HG03066 (cell line): ENCODE data around the gene PDIA3.
"Not testable (repeated sequence)": the region's sequence is repeated elsewhere in the genome, so short reads cannot be mapped to it uniquely, and the experiment has no call there.

ENCODE experiments used
- ATAC-seq: cut with Tn5 transposase; IDR thresholded peaks from one replicate; pipeline ENCODE4 v1.9.1; 2021; ENCODE audit warnings: low read depth; ENCODE audit not compliant: unreplicated experiment

PDIA3 gene

GRCh38 chr15:43746245-43746902, at the start of gene PDIA3:
TSS of gene PDIA3 (plus strand) at chr15:43746438. CDS start at chr15:43746540, 102 bp downstream.
- peak; percentile 69 for ATAC-seq

- no peak for ATAC-seq
Measured at GRCh38 chr15:43702174-43702573, 44.1 kb upstream of the PDIA3 start.

GRCh38 chr15:43702701-43703424, 43.4 kb upstream of the PDIA3 start:
- ATAC-seq: no peak

DNA sequence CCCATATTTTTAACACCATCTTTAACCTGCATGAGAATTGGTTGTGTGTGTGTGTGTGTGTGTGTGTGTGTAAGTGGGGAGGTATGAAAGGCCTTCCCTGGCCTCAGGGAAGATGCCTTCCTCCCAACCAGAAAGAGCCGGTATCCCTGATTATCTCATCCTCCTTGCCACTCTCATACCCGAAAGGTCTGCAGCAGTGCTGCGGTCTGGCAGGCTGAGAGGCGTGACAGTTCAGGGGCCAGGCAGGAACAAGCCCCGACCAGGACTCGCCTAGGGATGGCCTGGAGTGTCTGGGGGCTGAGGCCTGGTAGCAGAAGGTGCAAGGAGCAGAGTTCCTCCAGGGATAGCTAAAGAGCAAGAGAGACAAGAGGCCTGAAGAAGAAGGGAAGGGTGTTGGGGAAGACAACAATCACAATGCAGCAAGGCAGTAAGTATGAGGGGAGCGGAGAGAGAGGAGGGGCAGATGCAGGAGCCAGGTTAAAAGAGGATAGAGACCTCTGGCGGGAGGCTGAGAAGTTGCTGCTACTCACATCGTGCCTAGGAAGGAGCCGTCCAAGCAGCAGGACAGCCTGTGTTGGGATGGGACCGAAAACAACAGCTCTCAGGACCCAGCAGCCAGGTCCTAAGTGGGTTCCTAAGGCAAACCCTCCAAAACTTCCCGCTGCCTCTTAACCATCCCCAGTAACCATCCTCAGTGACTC, 35.7 kb upstream of the PDIA3 start:
- not testable (repeated sequence) for ATAC-seq

- ATAC-seq: no peak
Measured at GRCh38 chr15:43723151-43723550, 23.1 kb upstream of the PDIA3 start.

- not testable (repeated sequence) for ATAC-seq
Measured at GRCh38 chr15:43726306-43726705, 19.9 kb upstream of the PDIA3 start.

DNA sequence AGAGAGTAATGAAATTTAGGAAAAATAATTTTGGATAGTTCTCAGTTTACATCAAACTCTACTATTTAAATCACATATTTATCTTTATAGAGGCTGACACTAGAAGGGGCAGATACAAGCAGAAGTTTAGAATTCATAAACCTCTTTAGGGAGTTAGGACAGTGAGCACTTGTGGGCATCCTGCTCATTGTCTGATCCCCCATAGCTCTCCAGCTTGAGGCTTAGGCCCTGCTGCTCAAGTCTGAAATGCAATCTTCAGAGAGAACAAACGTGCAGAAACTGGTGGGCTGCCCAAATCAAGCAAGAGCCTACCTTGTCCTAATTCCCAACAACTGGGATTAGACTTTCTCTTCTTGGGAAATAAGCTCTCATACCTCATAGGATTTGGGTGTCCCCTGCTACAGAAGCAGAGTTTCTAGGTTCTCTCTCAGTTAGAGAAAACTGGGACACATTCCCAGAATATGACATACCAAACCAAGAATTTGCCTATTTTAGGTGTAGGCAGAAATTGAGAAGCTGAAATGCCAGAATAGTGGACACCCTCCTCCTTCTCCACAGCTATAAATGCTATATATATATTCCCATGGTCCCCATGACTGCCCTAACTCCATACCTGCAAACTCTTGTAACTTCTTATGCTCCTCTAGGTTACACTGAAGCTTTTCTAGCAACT, 18.0 kb upstream of the PDIA3 start:
- not testable (repeated sequence) for ATAC-seq

DNA sequence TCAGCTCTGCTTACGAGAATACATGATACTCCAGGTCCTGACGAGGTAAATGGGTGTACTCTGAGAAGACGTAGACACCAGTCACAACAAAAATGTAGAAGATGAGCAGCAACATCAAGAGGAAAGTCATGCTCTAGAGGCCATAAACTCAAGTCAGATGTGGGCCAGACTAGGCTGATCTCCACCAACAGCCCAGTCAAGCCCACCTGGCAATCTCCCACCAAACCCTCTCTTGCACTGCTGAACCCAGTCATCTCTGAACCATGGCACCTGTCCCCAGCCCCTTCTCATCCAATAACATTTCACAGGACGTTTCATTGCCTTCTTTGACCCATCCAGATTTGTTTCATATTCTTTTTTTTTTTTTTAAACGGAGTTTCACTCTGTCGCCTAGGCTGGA, 10.8 kb upstream of the PDIA3 start:
- ATAC-seq: no peak

GRCh38 chr15:43746903-43747309, 668 bp downstream of the PDIA3 start:
- ATAC-seq: peak; percentile 7

- ATAC-seq: no peak
Measured at GRCh38 chr15:43748376-43748775, 2.1 kb downstream of the PDIA3 start.

GRCh38 chr15:43749690-43750345, 3.6 kb downstream of the PDIA3 start:
- ATAC-seq: peak; percentile 36

GRCh38 chr15:43751885-43752284, 5.6 kb downstream of the PDIA3 start:
- no peak for ATAC-seq

DNA sequence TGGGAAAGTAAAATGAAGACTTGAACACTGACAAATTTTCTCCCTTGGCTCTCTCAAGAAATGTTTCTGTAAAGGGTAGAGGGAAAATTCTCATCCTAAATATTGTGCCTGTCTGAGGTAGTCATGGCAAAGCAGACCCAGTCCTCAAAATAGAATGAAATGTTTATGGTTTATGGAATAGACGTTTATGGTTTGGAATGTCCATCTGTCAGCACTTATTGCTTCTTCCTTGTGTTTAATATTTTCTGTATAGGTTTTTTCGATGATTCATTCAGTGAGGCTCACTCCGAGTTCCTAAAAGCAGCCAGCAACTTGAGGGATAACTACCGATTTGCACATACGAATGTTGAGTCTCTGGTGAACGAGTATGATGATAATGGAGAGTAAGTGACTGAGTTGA, 16.6 kb downstream of the PDIA3 start:
- ATAC-seq: no peak

DNA sequence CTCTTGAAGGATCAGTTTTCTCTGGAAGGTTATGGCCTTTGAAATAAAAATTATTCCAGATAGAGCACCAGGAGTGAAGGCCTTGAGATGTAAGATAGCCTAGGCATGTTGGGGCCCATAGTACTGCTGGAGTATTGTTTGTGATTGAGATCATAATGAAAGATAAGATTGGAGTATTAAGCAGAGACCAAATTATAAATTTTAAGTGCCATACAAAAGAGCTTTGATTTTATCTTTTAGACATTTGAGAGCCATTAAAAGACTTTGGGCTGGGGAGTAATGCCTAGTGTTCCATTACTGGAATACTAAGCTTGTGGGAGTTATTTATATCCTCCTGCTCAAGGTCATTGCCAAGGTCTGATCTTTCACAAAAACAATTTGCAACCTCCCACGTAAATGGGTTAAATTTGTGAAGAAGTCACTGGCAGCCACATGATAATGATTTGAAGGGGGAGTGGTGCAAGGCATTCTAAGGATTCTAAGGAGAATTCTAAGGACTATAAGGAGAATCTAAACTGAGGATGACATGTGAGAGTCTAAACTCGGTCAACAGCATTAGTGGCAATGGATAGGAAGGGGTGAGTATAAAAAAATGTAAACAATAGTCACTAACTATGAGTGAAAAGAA, 17.7 kb downstream of the PDIA3 start:
- ATAC-seq: no peak

- ATAC-seq: no peak
Measured at GRCh38 chr15:43769584-43770228, 23.5 kb downstream of the PDIA3 start.

GRCh38 chr15:43771816-43772215, 25.6 kb downstream of the PDIA3 start:
- ATAC-seq: no peak

DNA sequence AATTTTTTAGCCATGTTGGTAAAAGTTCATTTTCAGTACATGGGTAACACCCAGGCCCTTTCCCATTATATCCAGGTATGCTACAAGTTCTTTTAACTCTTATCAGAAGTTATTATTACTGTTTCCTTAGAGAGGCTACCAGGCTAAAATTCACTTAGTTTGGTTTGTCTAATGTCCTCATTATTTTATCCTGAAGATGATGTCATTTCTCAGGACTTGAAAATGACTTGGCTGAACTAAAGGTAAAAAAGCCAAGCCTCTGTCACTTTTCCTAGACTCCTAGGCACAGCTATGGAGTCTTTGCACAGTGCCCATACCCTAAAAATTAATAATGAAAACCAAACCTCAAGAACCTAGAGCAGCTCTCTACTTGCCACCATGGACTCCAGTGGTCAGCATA, 26.4 kb downstream of the PDIA3 start:
- no peak for ATAC-seq

DNA sequence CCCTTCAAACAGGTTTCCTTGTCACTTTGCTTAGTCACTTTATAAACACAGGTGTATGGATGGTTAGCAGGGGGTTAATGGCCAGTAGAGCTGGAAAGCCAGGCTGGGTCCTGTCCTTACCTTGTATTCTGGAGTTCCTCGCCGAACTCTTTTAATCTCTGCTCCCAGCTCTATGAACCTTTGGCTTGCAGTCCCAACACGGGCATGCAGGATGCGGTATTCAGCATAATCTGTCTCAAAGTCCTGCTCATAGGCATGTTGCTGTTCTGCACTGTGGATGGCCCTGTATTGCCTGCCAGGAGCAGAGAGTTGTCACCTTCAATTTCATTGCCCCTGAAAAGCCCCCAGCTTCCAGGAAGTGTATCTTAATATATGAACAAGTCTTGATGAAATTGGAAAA, 27.8 kb downstream of the PDIA3 start:
- ATAC-seq: no peak

DNA sequence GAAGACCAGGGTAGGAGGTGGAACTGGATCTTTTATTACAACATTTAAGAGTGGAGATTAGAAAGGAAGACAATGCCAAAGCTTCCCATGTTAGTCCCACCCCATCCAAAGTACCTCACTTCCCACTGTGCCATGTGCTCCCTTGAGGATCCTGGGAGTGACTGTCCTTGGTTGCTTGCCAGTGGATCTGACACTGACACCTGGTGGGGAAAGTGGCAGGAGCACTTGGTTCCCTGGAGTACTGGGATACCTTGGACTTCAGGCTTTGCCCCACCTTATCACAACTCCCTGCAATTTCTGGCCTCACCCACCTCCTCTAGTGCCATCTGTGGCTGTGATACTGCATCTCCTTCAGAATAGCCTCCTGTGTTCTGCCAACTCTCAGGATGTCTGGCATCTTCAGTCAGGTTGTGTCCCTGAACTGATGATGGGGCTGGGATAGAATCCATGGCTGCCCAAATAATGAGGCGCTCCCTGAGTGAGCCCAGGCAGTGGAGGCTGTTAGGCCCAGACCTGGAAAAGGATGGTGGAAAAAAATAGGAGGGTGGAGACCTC, 29.2 kb downstream of the PDIA3 start:
- ATAC-seq: no peak
